ENCODE measurements around the gene SLC25A45. TPM values are rescaled to one million over a fixed set of nuclear protein-coding genes. Genes with fewer than 3 reads are reported as not detected.

The SLC25A45 gene
- total and polyA plus RNA-seq, 2 donors (not counting 1 experiment from before 2014, with no cell fraction given), result 16.4 to 80.6 TPM

GRCh38 chr11:65422633-65423515 lies 40.4 kb upstream of the SLC25A45 start, which contains the start of gene NEAT1:
TSS of gene NEAT1 (plus strand) at chr11:65422798.
- intact Hi-C loops (cut with micrococcal nuclease), result no loop called here

More at GRCh38 chr11:65422633-65423515, 40.4 kb upstream of the SLC25A45 start, which contains the start of gene NEAT1:
- peak; percentile 8 for ATAC-seq (ENCODE audit: low read depth)
- 0% methylated on average over 37 of the region's 40 CpGs for WGBS (ENCODE audit: insufficient coverage)
- ChIA-PET CTCF (interaction anchor here (0.7 to 14.9 kb wide), 5 partner anchors 9 to 82 kb away, joined by 3 to 541 read pairs (median 3); partner anchors contain the start of gene MALAT1), POLR2A (interaction anchor here (0.5 to 16.5 kb wide), 23 partner anchors 7 to 629 kb away, joined by 3 to 1159 read pairs (median 4); partner anchors contain the start of genes DPF2, MALAT1, SCYL1 and SF3B2)
- H3K4me2 ChIP-seq (replicated peaks; ENCODE audit: low read depth, low read length, poor library complexity, severe bottlenecking), result peak within 1 kb of the TSS; percentile 94
- H3K4me3 ChIP-seq (ENCODE audit: control extremely low read depth in 1 of 5, extremely low read depth in 1 of 5, insufficient read depth in 1 of 5, low read depth in 2 of 5, low read length in 4 of 5), result peak within 1 kb of the TSS; percentile 63 to 98 (median 75)
- H3K36me3 ChIP-seq (replicated peaks in 1 of 2; ENCODE audit: control extremely low read depth in 1 of 2, control insufficient read depth in 1 of 2, extremely low read depth in 1 of 2, insufficient read depth in 2 of 2, low read length in 1 of 2), result peaks cover 0 to 12% of the 10 kb centered on the region in 2 experiments
- H3K4me1 Mint-ChIP-seq, result peaks cover 73% of the 10 kb centered on the region
- H3K27ac ChIP-seq (ENCODE audit: low read length in 2 of 2), result peak within 1 kb of the TSS; percentile 91 to 97
- H3K4me1 ChIP-seq (ENCODE audit: control insufficient read depth in 2 of 2, insufficient read depth in 2 of 2, low read length in 2 of 2), result peaks cover 79 to 89% of the 10 kb centered on the region in 2 donors
- no peak for TF ChIP-seq CTCF (IDR thresholded peaks at IDR 0.05)
- no peak for TF ChIP-seq EZH2 (IDR thresholded peaks at IDR 0.05; ENCODE audit: borderline replicate concordance, insufficient read depth, low read depth, low read length, poor library complexity, severe bottlenecking)
- H3K9ac ChIP-seq (ENCODE audit: low read length), result peak within 1 kb of the TSS; percentile 90
- no peaks in the 10 kb centered on the region for H4K20me1 ChIP-seq (ENCODE audit: control insufficient read depth, insufficient read depth, low read length, poor library complexity, severe bottlenecking)
- DNase-seq, result peak; percentile 92
- H3K4me3 Mint-ChIP-seq, result peak within 1 kb of the TSS; percentile 92
- no peaks in the 10 kb centered on the region for H3K27me3 ChIP-seq (replicated peaks in 1 of 4; ENCODE audit: control extremely low read depth in 1 of 4, control insufficient read depth in 3 of 4, insufficient read depth in 4 of 4, low read length in 3 of 4)
- no peaks in the 10 kb centered on the region for H3K27me3 Mint-ChIP-seq
- H3K79me2 ChIP-seq (ENCODE audit: control insufficient read depth, insufficient read depth, low read length), result peaks cover 61% of the 10 kb centered on the region
- no peaks in the 10 kb centered on the region for H3K9me3 Mint-ChIP-seq (ENCODE audit: insufficient read depth)
- H2AFZ ChIP-seq (ENCODE audit: insufficient read depth, low read depth, low read length, poor library complexity, severe bottlenecking), result peak within 1 kb of the TSS; percentile 61
- H3K27ac Mint-ChIP-seq, result peak within 1 kb of the TSS; percentile 100
- no peaks in the 10 kb centered on the region for H3K9me3 ChIP-seq (ENCODE audit: control extremely low read depth in 1 of 3, control insufficient read depth in 2 of 3, insufficient read depth in 1 of 3, low read length in 2 of 3)

Measured in B cell (primary cell).